HG03558 (cell line): ENCODE results near the gene CD226.
"Not testable (repeated sequence)": the region's sequence is repeated elsewhere in the genome, so short reads cannot be mapped to it uniquely, and the experiment has no call there.

Source experiments
- ATAC-seq: cut with Tn5 transposase; IDR thresholded peaks from one replicate; pipeline ENCODE4 v1.9.1; 2021; ENCODE audit warnings: moderate number of reproducible peaks; ENCODE audit not compliant: unreplicated experiment; ENCODE audit errors: extremely low read depth

The CD226 gene

GRCh38 chr18:69879051-69879450 lies 68.6 kb downstream of the CD226 start:
- ATAC-seq: not testable (repeated sequence)

- ATAC-seq: no peak
These were observed 69.3 kb downstream of the CD226 start for GRCh38 chr18:69878213-69878933.

GRCh38 chr18:69876490-69876889 lies 71.2 kb downstream of the CD226 start:
- no peak for ATAC-seq

GRCh38 chr18:69874058-69874457 lies 73.6 kb downstream of the CD226 start:
- no peak for ATAC-seq

- no peak for ATAC-seq
These were observed 75.0 kb downstream of the CD226 start for GRCh38 chr18:69872661-69873060.

GRCh38 chr18:69871363-69871762 lies 76.3 kb downstream of the CD226 start:
- ATAC-seq: no peak

GRCh38 chr18:69870736-69871135 lies 76.9 kb downstream of the CD226 start:
- ATAC-seq: no peak

- ATAC-seq: no peak
These were observed 81.5 kb downstream of the CD226 start for GRCh38 chr18:69866212-69866611.

GRCh38 chr18:69865776-69866175 lies 81.9 kb downstream of the CD226 start:
- ATAC-seq: no peak

- peak; percentile 74 for ATAC-seq
These were observed 82.9 kb downstream of the CD226 start for GRCh38 chr18:69864802-69865201.

- ATAC-seq: no peak
These were observed 88.8 kb downstream of the CD226 start for GRCh38 chr18:69858897-69859296.

- ATAC-seq: no peak
These were observed 93.2 kb downstream of the CD226 start for GRCh38 chr18:69854455-69854854.

- ATAC-seq: no peak
These were observed 94.6 kb downstream of the CD226 start for GRCh38 chr18:69853051-69853450.

- ATAC-seq: no peak
These were observed 101.8 kb downstream of the CD226 start for GRCh38 chr18:69845593-69846506.

GRCh38 chr18:69844656-69845055 lies 103.0 kb downstream of the CD226 start:
- ATAC-seq: no peak

GRCh38 chr18:69843015-69843414 lies 104.7 kb downstream of the CD226 start:
- no peak for ATAC-seq

- ATAC-seq: no peak
These were observed 106.6 kb downstream of the CD226 start for GRCh38 chr18:69841117-69841516.

GRCh38 chr18:69840445-69840844 lies 107.2 kb downstream of the CD226 start:
- ATAC-seq: no peak

- ATAC-seq: no peak
These were observed 107.7 kb downstream of the CD226 start for GRCh38 chr18:69840001-69840400.

GRCh38 chr18:69839497-69839896 lies 108.2 kb downstream of the CD226 start:
- ATAC-seq: no peak

- no peak for ATAC-seq
These were observed 108.9 kb downstream of the CD226 start for GRCh38 chr18:69838620-69839411.
